Endodermal cell (in vitro differentiated cells): ENCODE data around the gene MSANTD4. TPM values are rescaled to one million over a fixed set of nuclear protein-coding genes. Genes with fewer than 3 reads are reported as not detected.

Experiments used
- DNase-seq: peaks from one replicate; pipeline ENCODE4 v3.0.0-alpha.2; 2017
- H3K27ac ChIP-seq: 2 replicates; pipeline ENCODE4 v1.5.1; 2013; ENCODE audit warnings: mild to moderate bottlenecking, low read depth, low read length, moderate library complexity
- H3K27me3 ChIP-seq: 2 replicates; pipeline ENCODE4 v1.6.1; 2013; ENCODE audit warnings: mild to moderate bottlenecking, low read length, moderate library complexity; ENCODE audit not compliant: insufficient read depth, control insufficient read depth, poor library complexity, severe bottlenecking
- H3K36me3 ChIP-seq: 2 replicates; pipeline ENCODE4 v1.7.0; 2013; ENCODE audit warnings: mild to moderate bottlenecking, low read length, moderate library complexity; ENCODE audit not compliant: control insufficient read depth, insufficient read depth
- H3K4me1 ChIP-seq: one replicate; pipeline ENCODE4 v1.7.0; 2013; ENCODE audit warnings: low read length; ENCODE audit not compliant: control insufficient read depth, insufficient read depth
- H3K4me3 ChIP-seq: 2 replicates; pipeline ENCODE4 v1.5.1; 2013; ENCODE audit warnings: mild to moderate bottlenecking, low read length, moderate library complexity
- H3K9ac ChIP-seq: 2 replicates; pipeline ENCODE4 v1.6.1; 2013; ENCODE audit warnings: mild to moderate bottlenecking, low read length, moderate library complexity; ENCODE audit not compliant: poor library complexity, severe bottlenecking; ENCODE audit errors: extremely low read depth
- H3K9me3 ChIP-seq: 2 replicates; pipeline ENCODE4 v1.6.1; 2013; ENCODE audit warnings: mild to moderate bottlenecking, low read length, moderate library complexity; ENCODE audit not compliant: control insufficient read depth
- H3K27ac Mint-ChIP-seq: 2 replicates; pipeline ENCODE4 v1.8.0; 2020; ENCODE audit warnings: mixed read lengths
- H3K27me3 Mint-ChIP-seq: 2 replicates; pipeline ENCODE4 v1.8.0; 2021; ENCODE audit warnings: mild to moderate bottlenecking, mixed read lengths; ENCODE audit not compliant: insufficient read depth
- H3K36me3 Mint-ChIP-seq: 2 replicates; pipeline ENCODE4 v1.8.0; 2020; ENCODE audit warnings: low read depth, mixed read lengths
- H3K4me1 Mint-ChIP-seq: 2 replicates; pipeline ENCODE4 v1.8.0; 2020; ENCODE audit warnings: mixed read lengths
- H3K4me3 Mint-ChIP-seq: 2 replicates; pipeline ENCODE4 v1.8.0; 2020; ENCODE audit warnings: mild to moderate bottlenecking, moderate library complexity, mixed read lengths
- H3K9me3 Mint-ChIP-seq: 2 replicates; pipeline ENCODE4 v1.8.0; 2020; ENCODE audit warnings: mild to moderate bottlenecking, mixed read lengths
- WGBS, 2 experiments: methylation state at CpG; one replicate each; pipeline versions ENCODE4 v1.1.5 to v1.1.7; 2013; ENCODE audit warnings: missing lambda C conversion rate in 2 of 2, mixed read lengths in 1 of 2; ENCODE audit not compliant: insufficient coverage in 1 of 2, insufficient read length in 1 of 2; 5-methylcytosine and 5-hydroxymethylcytosine counted together
- total RNA-seq, 2 donors: library from RNA; stranded (reverse); fragmentation: NEBNext Ultra II Directional in 1 of 2; extraction: Animal tissue kit (Norgen Biotek cat#: 25700) in 1 of 2; gene quantifications; 2 replicates in 1 of 2; 3 replicates in 1 of 2; pipeline ENCODE4 v1.2.1, GENCODE V29; 2021
- TF ChIP-seq, protein P1 (sequence below): fragments of 200-600 bp; sonication (generic); conservative IDR thresholded peaks from 2 replicates; pipeline ENCODE4 v1.5.0; 2021; ENCODE audit warnings: antibody characterized with exemption, mild to moderate bottlenecking

The MSANTD4 gene
- total RNA-seq, 2 donors from 2014 or later, result 17.2 to 19.8 TPM

DNA sequence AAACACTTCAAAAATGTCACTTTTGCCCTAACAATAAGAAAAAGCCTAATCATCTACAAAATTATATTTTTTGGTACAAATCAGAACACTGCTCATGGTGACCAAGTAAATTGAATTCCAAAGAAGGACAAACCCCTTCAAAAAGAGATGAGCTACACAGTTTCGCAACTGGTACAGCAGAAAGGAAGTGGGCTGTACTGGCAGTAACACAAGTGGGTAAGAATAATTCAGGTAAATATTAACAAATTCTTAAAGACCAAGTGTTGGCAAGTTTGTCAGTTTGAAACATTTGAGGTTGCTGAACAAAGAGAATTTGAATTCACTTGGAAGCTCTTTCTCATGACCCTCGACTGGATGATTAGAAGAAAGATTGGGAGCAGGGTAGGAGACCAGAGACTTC is 35.5 kb downstream of the MSANTD4 start:
- TF ChIP-seq, protein P1, sequence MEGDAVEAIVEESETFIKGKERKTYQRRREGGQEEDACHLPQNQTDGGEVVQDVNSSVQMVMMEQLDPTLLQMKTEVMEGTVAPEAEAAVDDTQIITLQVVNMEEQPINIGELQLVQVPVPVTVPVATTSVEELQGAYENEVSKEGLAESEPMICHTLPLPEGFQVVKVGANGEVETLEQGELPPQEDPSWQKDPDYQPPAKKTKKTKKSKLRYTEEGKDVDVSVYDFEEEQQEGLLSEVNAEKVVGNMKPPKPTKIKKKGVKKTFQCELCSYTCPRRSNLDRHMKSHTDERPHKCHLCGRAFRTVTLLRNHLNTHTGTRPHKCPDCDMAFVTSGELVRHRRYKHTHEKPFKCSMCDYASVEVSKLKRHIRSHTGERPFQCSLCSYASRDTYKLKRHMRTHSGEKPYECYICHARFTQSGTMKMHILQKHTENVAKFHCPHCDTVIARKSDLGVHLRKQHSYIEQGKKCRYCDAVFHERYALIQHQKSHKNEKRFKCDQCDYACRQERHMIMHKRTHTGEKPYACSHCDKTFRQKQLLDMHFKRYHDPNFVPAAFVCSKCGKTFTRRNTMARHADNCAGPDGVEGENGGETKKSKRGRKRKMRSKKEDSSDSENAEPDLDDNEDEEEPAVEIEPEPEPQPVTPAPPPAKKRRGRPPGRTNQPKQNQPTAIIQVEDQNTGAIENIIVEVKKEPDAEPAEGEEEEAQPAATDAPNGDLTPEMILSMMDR, result no peak
- no peaks in the 10 kb centered on the region for H3K36me3 Mint-ChIP-seq

DNA sequence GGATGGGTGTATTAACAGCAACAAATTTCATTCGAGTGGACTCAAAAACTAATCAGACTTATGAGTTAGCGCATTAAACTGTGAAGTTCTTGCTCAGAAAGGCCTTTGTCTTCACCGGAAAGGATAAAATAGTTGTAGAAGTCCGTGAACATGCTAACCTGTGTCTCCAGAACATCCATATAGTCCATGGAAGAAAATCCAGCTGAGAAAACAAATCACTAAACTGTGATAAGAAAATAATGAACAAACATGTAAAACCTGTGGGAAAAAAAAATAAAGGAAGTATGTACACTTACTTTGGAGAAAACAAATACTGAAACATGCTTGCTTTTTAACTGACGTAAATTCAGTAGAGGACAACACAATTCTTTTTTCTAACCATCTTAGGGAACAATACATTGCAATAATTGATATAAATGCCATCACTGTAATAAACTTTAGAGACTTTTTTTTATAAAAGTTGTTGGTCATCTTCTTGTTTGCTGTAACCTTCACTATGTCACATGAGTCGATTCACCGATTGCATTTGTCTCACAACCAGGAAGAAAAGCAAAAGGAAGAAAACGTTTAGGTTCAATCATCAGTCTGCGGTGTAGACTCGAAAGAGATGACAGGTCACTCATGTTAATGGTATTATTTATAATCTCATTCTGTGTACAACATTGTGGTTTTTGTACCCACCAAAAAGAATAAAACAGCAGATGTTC is 41.9 kb downstream of the MSANTD4 start:
- WGBS, 2 experiments, result 95% methylated on average over 6 to 10 of the region's 10 CpGs
- no peak overlapping the region for H3K27ac Mint-ChIP-seq
- DNase-seq, result no peak
- no peaks in the 10 kb centered on the region for H3K27me3 Mint-ChIP-seq
- Histone ChIP-seq H3K27me3 (no peaks in the 10 kb centered on the region), H3K4me3 (no peak overlapping the region), H3K36me3 (no peaks in the 10 kb centered on the region), H3K9ac (no peak overlapping the region), H3K9me3 (no peaks in the 10 kb centered on the region), H3K27ac (no peak overlapping the region), H3K4me1 (no peaks in the 10 kb centered on the region)
- no peak overlapping the region for H3K4me3 Mint-ChIP-seq
- H3K36me3 Mint-ChIP-seq, result no peaks in the 10 kb centered on the region
- TF ChIP-seq, protein P1, result no peak
- H3K4me1 Mint-ChIP-seq, result no peaks in the 10 kb centered on the region
- no peaks in the 10 kb centered on the region for H3K9me3 Mint-ChIP-seq

More for the DNA sequence above, 35.5 kb downstream of the MSANTD4 start:
- H3K27ac Mint-ChIP-seq, result no peak overlapping the region
- no peak overlapping the region for H3K9ac ChIP-seq
- H3K36me3 ChIP-seq, result no peaks in the 10 kb centered on the region
- H3K27me3 Mint-ChIP-seq, result no peaks in the 10 kb centered on the region
- H3K4me1 ChIP-seq, result no peaks in the 10 kb centered on the region
- no peak overlapping the region for H3K27ac ChIP-seq
- H3K4me3 ChIP-seq, result no peak overlapping the region
- H3K27me3 ChIP-seq, result no peaks in the 10 kb centered on the region
- 89 to 97% methylated on average over 2 of the region's 2 CpGs for WGBS, 2 experiments
- no peak overlapping the region for H3K4me3 Mint-ChIP-seq
- no peaks in the 10 kb centered on the region for H3K9me3 ChIP-seq
- DNase-seq, result no peak
- no peaks in the 10 kb centered on the region for H3K9me3 Mint-ChIP-seq
- H3K4me1 Mint-ChIP-seq, result no peaks in the 10 kb centered on the region

DNA sequence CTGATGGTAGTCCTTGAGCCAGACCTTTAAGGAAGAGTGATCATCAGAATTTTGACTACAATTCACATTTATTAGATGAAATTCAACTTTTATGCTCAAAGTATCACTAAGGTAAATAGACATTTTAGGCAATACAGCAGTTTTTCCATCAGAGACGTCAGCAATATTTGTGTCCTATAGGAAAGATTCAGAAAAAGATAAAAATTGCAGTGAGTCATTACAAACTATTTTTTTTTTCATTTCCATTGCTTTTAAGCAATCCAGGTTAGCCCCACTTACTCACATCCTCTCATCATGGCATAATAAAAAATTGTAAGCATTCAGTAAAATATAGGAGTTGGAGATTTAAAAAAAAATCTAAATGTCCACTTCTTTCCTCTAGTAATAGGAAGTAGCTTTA is 46.9 kb downstream of the MSANTD4 start:
- Mint-ChIP-seq H3K9me3 (no peaks in the 10 kb centered on the region), H3K27ac (no peak overlapping the region), H3K27me3 (no peaks in the 10 kb centered on the region), H3K36me3 (no peaks in the 10 kb centered on the region), H3K4me1 (no peaks in the 10 kb centered on the region), H3K4me3 (no peak overlapping the region)
- Histone ChIP-seq H3K4me3 (no peak overlapping the region), H3K27me3 (no peaks in the 10 kb centered on the region), H3K9ac (no peak overlapping the region), H3K4me1 (no peaks in the 10 kb centered on the region), H3K27ac (no peak overlapping the region), H3K9me3 (no peaks in the 10 kb centered on the region), H3K36me3 (no peaks in the 10 kb centered on the region)
- WGBS, 2 experiments, result 80 to 92% methylated on average over 1 of the region's 1 CpG
- TF ChIP-seq, protein P1, result no peak
- DNase-seq, result no peak
